Measurements from ENCODE around the gene AHDC1. TPM values are rescaled to one million over a fixed set of nuclear protein-coding genes. Genes with fewer than 3 reads are reported as not detected.
"Not testable (repeated sequence)": the region's sequence is repeated elsewhere in the genome, so short reads cannot be mapped to it uniquely, and the experiment has no call there.

Gene AHDC1
- total and polyA plus RNA-seq, 9 donors, result 11.2 to 159 (median 82.1) TPM

GRCh38 chr1:27556435-27556780, 47.5 kb downstream of the AHDC1 start:
- Histone ChIP-seq H3K9me3 (no peaks in the 10 kb centered on the region), H3K4me3 (no peak overlapping the region), H3K36me3 (no peaks in the 10 kb centered on the region), H3K27me3 (no peaks in the 10 kb centered on the region), H3K4me1 (ENCODE audit: insufficient read depth) (peaks cover 21% of the 10 kb centered on the region), H3K27ac (peak overlapping the region; percentile 15 to 72)
- intact Hi-C loops (cut with DNase I), result loop anchor here in 2 of 4 donors (5.0 kb wide), 1 partner anchor 46 kb away; the partner anchor contains the start of gene AHDC1 (in 2 of the 2)
- no peak for DNase-seq
- 54 to 56% (median 56%) methylated on average over 2 of the region's 2 CpGs for WGBS, 3 donors
- TF ChIP-seq EP300 (IDR thresholded peaks at IDR 0.05), result no peak
- no peak for TF ChIP-seq POLR2A (IDR thresholded peaks at IDR 0.05)
- no peak for TF ChIP-seq CTCF (IDR thresholded peaks at IDR 0.05)

GRCh38 chr1:27555700-27556424, 48.1 kb downstream of the AHDC1 start:
- Histone ChIP-seq H3K9me3 (no peaks in the 10 kb centered on the region), H3K4me3 (no peak overlapping the region), H3K27me3 (no peaks in the 10 kb centered on the region), H3K4me1 (ENCODE audit: insufficient read depth) (peaks cover 16% of the 10 kb centered on the region), H3K36me3 (no peaks in the 10 kb centered on the region), H3K27ac (peak overlapping the region; percentile 15 to 72)
- peak; percentile 76 to 82 (median 77) for DNase-seq
- TF ChIP-seq EP300 (IDR thresholded peaks at IDR 0.05) (no peak), CTCF (IDR thresholded peaks at IDR 0.05) (no peak), POLR2A (IDR thresholded peaks at IDR 0.05) (no peak)
- 5 to 17% (median 13%) methylated on average over 10 to 12 of the region's 12 CpGs for WGBS, 3 donors
- intact Hi-C loops (cut with DNase I), result loop anchor here in 2 of 4 donors (5.0 kb wide), 1 partner anchor 46 kb away; the partner anchor contains the start of gene AHDC1 (in 2 of the 2)

- 21 to 34% (median 24%) methylated on average over 8 of the region's 8 CpGs for WGBS, 3 donors
- intact Hi-C loops (cut with DNase I), result loop anchor here in 2 of 4 donors (5.0 kb wide), 1 partner anchor 47 kb away; the partner anchor contains the start of gene AHDC1 (in 2 of the 2)
- TF ChIP-seq POLR2A (IDR thresholded peaks at IDR 0.05) (no peak), CTCF (IDR thresholded peaks at IDR 0.05) (no peak), EP300 (IDR thresholded peaks at IDR 0.05) (no peak)
- no peaks in the 10 kb centered on the region for H3K36me3 ChIP-seq
- H3K9me3 ChIP-seq, result no peaks in the 10 kb centered on the region
- H3K27me3 ChIP-seq, result no peaks in the 10 kb centered on the region
- H3K4me1 ChIP-seq (ENCODE audit: insufficient read depth), result peaks cover 11% of the 10 kb centered on the region
- no peak overlapping the region for H3K4me3 ChIP-seq
- peak overlapping the region; percentile 28 to 72 for H3K27ac ChIP-seq
- DNase-seq, result peak in 4 of 5 donors; percentile 54 to 70 (median 62)
These were observed 48.9 kb downstream of the AHDC1 start for GRCh38 chr1:27554759-27555699.

- TF ChIP-seq CTCF (IDR thresholded peaks at IDR 0.05) (no peak), EP300 (IDR thresholded peaks at IDR 0.05) (no peak), POLR2A (IDR thresholded peaks at IDR 0.05) (no peak)
- H3K27me3 ChIP-seq, result no peaks in the 10 kb centered on the region
- peak overlapping the region; percentile 28 to 72 for H3K27ac ChIP-seq
- no peak for DNase-seq
- no peaks in the 10 kb centered on the region for H3K36me3 ChIP-seq
- WGBS, 3 donors, result 59 to 65% (median 62%) methylated on average over 4 of the region's 4 CpGs
- peaks cover 11% of the 10 kb centered on the region for H3K4me1 ChIP-seq (ENCODE audit: insufficient read depth)
- H3K9me3 ChIP-seq, result no peaks in the 10 kb centered on the region
- intact Hi-C loops (cut with DNase I), result no loop called here
- H3K4me3 ChIP-seq, result no peak overlapping the region
These were observed 49.7 kb downstream of the AHDC1 start for GRCh38 chr1:27554293-27554692.

- DNase-seq; H3K27me3 ChIP-seq; H3K9me3 ChIP-seq; intact Hi-C loops (cut with DNase I); H3K36me3 ChIP-seq; H3K27ac ChIP-seq; H3K4me3 ChIP-seq: not testable (repeated sequence)
- 93 to 97% (median 95%) methylated on average over 7 of the region's 7 CpGs for WGBS, 3 donors
- peaks cover 11% of the 10 kb centered on the region for H3K4me1 ChIP-seq (ENCODE audit: insufficient read depth)
These were observed 50.1 kb downstream of the AHDC1 start for GRCh38 chr1:27553823-27554222.

Measured in ovary (tissue), 9 donors.